K562 (cell line): Measurements from ENCODE around the gene DGCR6L. TPM values are rescaled to one million over a fixed set of nuclear protein-coding genes. Genes with fewer than 3 reads are reported as not detected.

ENCODE experiments used
- CBFA2T2 ChIP-seq: fragments of 450-650 bp; conservative IDR thresholded peaks from 2 replicates; pipeline ENCODE4 v1.6.1; 2017; ENCODE audit warnings: mild to moderate bottlenecking
- CBX3 ChIP-seq, 2 experiments: IDR thresholded peaks; 1 replicate in 1 of 2; 2 replicates in 1 of 2; pipeline ENCODE4 v1.6.1; 2012; ENCODE audit warnings: inconsistent platforms in 2 of 2, low read length in 2 of 2, borderline replicate concordance in 1 of 2, control low read depth in 1 of 2
- CHD1 ChIP-seq: fragments of 200-600 bp; sonication (generic); IDR thresholded peaks from one replicate; pipeline ENCODE4 v1.6.1; 2012; ENCODE audit warnings: mild to moderate bottlenecking, moderate library complexity, low read length, inconsistent platforms
- CREM ChIP-seq: IDR thresholded peaks from 2 replicates; pipeline ENCODE4 v1.6.1; 2014; ENCODE audit warnings: antibody characterized with exemption, low read depth
- GABPB2 ChIP-seq: fragments of 250-450 bp; sonication (Bioruptor Pico); conservative IDR thresholded peaks from 2 replicates; pipeline ENCODE4 v1.5.1; 2021; ENCODE audit warnings: mild to moderate bottlenecking
- RAD21 ChIP-seq, 2 experiments: fragments of 250-450 bp in 1 of 2; fragments of 450-650 bp in 1 of 2; sonication (Bioruptor Pico) in 1 of 2; formaldehyde crosslinking in 1 of 2; IDR thresholded peaks in 1 of 2; conservative IDR thresholded peaks in 1 of 2; 2 replicates each; pipeline versions ENCODE4 v1.4.0 to v1.8.0; 2020 to 2022; ENCODE audit warnings: mild to moderate bottlenecking in 2 of 2, moderate library complexity in 1 of 2
- RBM17 ChIP-seq: fragments of 200-400 bp; formaldehyde crosslinking; IDR thresholded peaks from 2 replicates; pipeline ENCODE4 v1.6.1; 2017; ENCODE audit warnings: low read depth, mild to moderate bottlenecking, low read length, borderline replicate concordance
- RBM34 ChIP-seq: fragments of 200-400 bp; formaldehyde crosslinking; IDR thresholded peaks from 2 replicates; pipeline ENCODE4 v1.6.1; 2018; ENCODE audit warnings: low read length, borderline replicate concordance; ENCODE audit not compliant: insufficient read depth
- SRSF3 ChIP-seq: fragments of 200-400 bp; formaldehyde crosslinking; IDR thresholded peaks from 2 replicates; pipeline ENCODE4 v1.6.1; 2016; ENCODE audit warnings: mild to moderate bottlenecking, low read length, moderate library complexity; ENCODE audit not compliant: insufficient read depth
- YY1 ChIP-seq, 3 experiments: IDR thresholded peaks; 2 replicates each; pipeline ENCODE4 v1.6.1; 2011; ENCODE audit warnings: low read length in 2 of 3, mild to moderate bottlenecking in 2 of 3, moderate library complexity in 2 of 3, borderline replicate concordance in 1 of 3, control low read depth in 1 of 3, low read depth in 1 of 3; ENCODE audit not compliant: insufficient read depth in 3 of 3, insufficient replicate concordance in 2 of 3, control insufficient read depth in 1 of 3, insufficient read length in 1 of 3; ENCODE audit errors: extremely low read depth in 1 of 3
- ZBTB43 ChIP-seq: sonication (generic); formaldehyde crosslinking; IDR thresholded peaks from 2 replicates; pipeline ENCODE4 v1.8.0; 2023; ENCODE audit warnings: mild to moderate bottlenecking, missing genetic modification reagents
- polyA plus RNA-seq, 8 experiments: library from polyadenylated mRNA; depleted of rRNA in 4 of 8; stranded (reverse) in 5 of 8; unstranded in 3 of 8; fragments of >200 nt; fragmentation: Nextera tagmentation in 2 of 8; fragmentation: Illumina TruSeq in 1 of 8; extraction: Ambion mirVana in 2 of 8; extraction: Trizol in 1 of 8; gene quantifications; 2 replicates each; pipeline versions ENCODE4 v1.2.1 to v1.2.3, GENCODE V29; 2011 to 2014; ENCODE audit warnings: inconsistent platforms in 1 of 8, missing spikeins in 1 of 8
- total RNA-seq, 7 experiments: library from RNA; depleted of rRNA in 6 of 7; stranded (reverse); fragments of >200 nt in 6 of 7; fragmentation: Illumina TruSeq in 2 of 7; extraction: Trizol in 2 of 7; gene quantifications; 2 replicates each; pipeline versions ENCODE4 v1.2.1 to v1.2.3, GENCODE V29; 2011 to 2021; ENCODE audit warnings: low replicate concordance in 1 of 7
- TF ChIP-seq, protein P1 (sequence below): sonication (generic); formaldehyde crosslinking; IDR thresholded peaks from 2 replicates; pipeline ENCODE4 v1.8.0; 2022; ENCODE audit warnings: mild to moderate bottlenecking, missing genetic modification reagents
- TF ChIP-seq, protein P2 (sequence below), 3 experiments: fragments of 200-800 bp in 1 of 3; sonication (Bioruptor generic) in 1 of 3; sonication (generic) in 1 of 3; formaldehyde crosslinking in 1 of 3; IDR thresholded peaks; 2 replicates each; pipeline versions ENCODE4 v1.6.1 to v1.8.0; 2016 to 2022; ENCODE audit warnings: mild to moderate bottlenecking in 2 of 3, missing compliant biosample characterization in 2 of 3, missing genetic modification characterization in 2 of 3, missing genetic modification reagents in 1 of 3
- TF ChIP-seq, protein P3 (sequence below): fragments of 250-450 bp; sonication (Bioruptor Pico); IDR thresholded peaks from 2 replicates; pipeline ENCODE4 v1.4.0; 2020; ENCODE audit warnings: borderline replicate concordance
- TF ChIP-seq, protein P4 (sequence below): sonication (generic); formaldehyde crosslinking; IDR thresholded peaks from 2 replicates; pipeline ENCODE4 v1.5.0; 2020; ENCODE audit warnings: missing genetic modification reagents
- TF ChIP-seq, protein P5 (sequence below), 2 experiments: fragments of 250-450 bp in 1 of 2; fragments of 450-650 bp in 1 of 2; sonication (Bioruptor Pico) in 1 of 2; IDR thresholded peaks; 2 replicates each; pipeline versions ENCODE4 v1.6.1 to v1.8.0; 2016 to 2021; ENCODE audit warnings: mild to moderate bottlenecking in 2 of 2, moderate library complexity in 2 of 2, missing compliant biosample characterization in 1 of 2, missing genetic modification characterization in 1 of 2

DGCR6L gene
- total and polyA plus RNA-seq, 9 of the 15 experiments (the other 6 are each of a cell fraction or from before 2014, with no cell fraction given) = 3.6 to 151 (median 51.0) TPM

DNA sequence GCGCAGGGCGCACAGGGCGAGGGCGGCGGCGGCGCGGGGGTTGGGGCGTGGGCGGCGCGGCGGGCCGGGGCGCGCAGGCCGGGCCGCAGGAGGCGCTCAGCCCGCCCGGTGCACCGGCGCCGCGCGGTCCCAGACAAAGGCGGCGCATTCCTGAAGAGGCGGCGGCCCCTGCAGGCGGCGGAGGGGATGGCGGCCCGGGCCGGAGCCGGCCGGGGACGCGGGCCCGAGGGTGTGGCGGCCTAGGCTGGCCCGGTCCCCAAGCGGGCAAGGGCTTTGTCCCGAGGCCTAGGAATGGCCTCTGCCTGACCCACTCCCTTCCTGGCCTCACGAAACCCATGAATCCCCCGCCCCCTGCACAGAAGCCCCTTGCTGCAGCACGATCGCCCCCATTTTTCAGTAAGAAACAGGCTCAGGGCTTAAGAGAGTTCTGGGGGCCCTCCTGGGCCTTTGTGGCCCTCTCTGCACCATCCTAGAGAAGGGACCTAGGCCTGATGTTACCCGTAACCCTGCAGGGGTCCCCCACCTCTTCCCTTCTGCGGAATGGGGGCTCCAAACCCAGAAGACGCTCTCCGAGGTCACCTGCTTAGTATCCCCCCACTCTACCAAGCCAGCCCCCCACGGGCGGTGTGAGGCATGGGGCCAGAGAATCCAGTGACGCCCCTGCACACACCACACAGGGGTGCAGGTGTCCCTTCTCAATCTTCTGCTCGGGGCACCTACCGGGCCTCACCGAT lies 51.4 kb downstream of the DGCR6L start, which contains the start of gene RTN4R (continued):
- TF ChIP-seq YY1 (IDR thresholded peaks at IDR 0.05; ENCODE audit: borderline replicate concordance in 1 of 3, control insufficient read depth in 1 of 3, extremely low read depth in 1 of 3, insufficient read depth in 3 of 3, insufficient read length in 1 of 3, insufficient replicate concordance in 2 of 3, low read depth in 1 of 3, low read length in 2 of 3) = peak in 2 of 3 experiments; percentile 70 to 83
- TF ChIP-seq RBM34 = no peak
- TF ChIP-seq ZBTB43 (CRISPR knock-in tag) = 0 out of 2 replicates have a peak, but pooled peaks have one; percentile 53
- peak; percentile 98 to 99 for TF ChIP-seq RAD21 (CRISPR knock-in tag; conservative IDR thresholded peaks at IDR 0.05 in 1 of 2, IDR thresholded peaks at IDR 0.05 in 1 of 2)
- TF ChIP-seq, protein P1, sequence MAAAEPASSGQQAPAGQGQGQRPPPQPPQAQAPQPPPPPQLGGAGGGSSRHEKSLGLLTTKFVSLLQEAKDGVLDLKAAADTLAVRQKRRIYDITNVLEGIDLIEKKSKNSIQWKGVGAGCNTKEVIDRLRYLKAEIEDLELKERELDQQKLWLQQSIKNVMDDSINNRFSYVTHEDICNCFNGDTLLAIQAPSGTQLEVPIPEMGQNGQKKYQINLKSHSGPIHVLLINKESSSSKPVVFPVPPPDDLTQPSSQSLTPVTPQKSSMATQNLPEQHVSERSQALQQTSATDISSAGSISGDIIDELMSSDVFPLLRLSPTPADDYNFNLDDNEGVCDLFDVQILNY = no peak
- TF ChIP-seq, protein P2, sequence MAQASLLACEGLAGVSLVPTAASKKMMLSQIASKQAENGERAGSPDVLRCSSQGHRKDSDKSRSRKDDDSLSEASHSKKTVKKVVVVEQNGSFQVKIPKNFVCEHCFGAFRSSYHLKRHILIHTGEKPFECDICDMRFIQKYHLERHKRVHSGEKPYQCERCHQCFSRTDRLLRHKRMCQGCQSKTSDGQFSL (CRISPR knock-in tag; IDR thresholded peaks at IDR 0.05) = peak; percentile 28; the same call in 1 of the 2 replicates
- TF ChIP-seq, protein P2 (tag; IDR thresholded peaks at IDR 0.05) = no peak
- 0 out of 2 replicates have a peak, but pooled peaks have one; percentile 40 for TF ChIP-seq CREM
- TF ChIP-seq, protein P3, sequence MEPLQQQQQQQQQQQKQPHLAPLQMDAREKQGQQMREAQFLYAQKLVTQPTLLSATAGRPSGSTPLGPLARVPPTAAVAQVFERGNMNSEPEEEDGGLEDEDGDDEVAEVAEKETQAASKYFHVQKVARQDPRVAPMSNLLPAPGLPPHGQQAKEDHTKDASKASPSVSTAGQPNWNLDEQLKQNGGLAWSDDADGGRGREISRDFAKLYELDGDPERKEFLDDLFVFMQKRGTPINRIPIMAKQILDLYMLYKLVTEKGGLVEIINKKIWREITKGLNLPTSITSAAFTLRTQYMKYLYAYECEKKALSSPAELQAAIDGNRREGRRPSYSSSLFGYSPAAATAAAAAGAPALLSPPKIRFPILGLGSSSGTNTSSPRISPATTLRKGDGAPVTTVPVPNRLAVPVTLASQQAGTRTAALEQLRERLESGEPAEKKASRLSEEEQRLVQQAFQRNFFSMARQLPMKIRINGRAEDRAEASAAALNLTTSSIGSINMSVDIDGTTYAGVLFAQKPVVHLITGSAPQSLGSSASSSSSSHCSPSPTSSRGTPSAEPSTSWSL = 0 out of 2 replicates have a peak, but pooled peaks have one; percentile 33
- TF ChIP-seq, protein P4, sequence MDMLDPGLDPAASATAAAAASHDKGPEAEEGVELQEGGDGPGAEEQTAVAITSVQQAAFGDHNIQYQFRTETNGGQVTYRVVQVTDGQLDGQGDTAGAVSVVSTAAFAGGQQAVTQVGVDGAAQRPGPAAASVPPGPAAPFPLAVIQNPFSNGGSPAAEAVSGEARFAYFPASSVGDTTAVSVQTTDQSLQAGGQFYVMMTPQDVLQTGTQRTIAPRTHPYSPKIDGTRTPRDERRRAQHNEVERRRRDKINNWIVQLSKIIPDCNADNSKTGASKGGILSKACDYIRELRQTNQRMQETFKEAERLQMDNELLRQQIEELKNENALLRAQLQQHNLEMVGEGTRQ (CRISPR knock-in tag) = 0 out of 2 replicates have a peak, but pooled peaks have one; percentile 6
- TF ChIP-seq, protein P5, sequence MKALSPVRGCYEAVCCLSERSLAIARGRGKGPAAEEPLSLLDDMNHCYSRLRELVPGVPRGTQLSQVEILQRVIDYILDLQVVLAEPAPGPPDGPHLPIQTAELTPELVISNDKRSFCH (CRISPR knock-in tag; IDR thresholded peaks at IDR 0.05) = no peak
- TF ChIP-seq, protein P5 (tag; IDR thresholded peaks at IDR 0.05) = peak; percentile 66; the same call in 1 of the 2 replicates
- no peak for TF ChIP-seq CBX3 (IDR thresholded peaks at IDR 0.05; ENCODE audit: borderline replicate concordance in 1 of 2, low read length in 2 of 2)
- no peak for TF ChIP-seq CBFA2T2
- TF ChIP-seq CHD1 = no peak
- no peak for TF ChIP-seq GABPB2 (CRISPR knock-in tag)
- TF ChIP-seq RBM17 = no peak
- TF ChIP-seq SRSF3 = no peak
